ENCODE measurements around the gene ZBTB46.

The ZBTB46 gene

DNA sequence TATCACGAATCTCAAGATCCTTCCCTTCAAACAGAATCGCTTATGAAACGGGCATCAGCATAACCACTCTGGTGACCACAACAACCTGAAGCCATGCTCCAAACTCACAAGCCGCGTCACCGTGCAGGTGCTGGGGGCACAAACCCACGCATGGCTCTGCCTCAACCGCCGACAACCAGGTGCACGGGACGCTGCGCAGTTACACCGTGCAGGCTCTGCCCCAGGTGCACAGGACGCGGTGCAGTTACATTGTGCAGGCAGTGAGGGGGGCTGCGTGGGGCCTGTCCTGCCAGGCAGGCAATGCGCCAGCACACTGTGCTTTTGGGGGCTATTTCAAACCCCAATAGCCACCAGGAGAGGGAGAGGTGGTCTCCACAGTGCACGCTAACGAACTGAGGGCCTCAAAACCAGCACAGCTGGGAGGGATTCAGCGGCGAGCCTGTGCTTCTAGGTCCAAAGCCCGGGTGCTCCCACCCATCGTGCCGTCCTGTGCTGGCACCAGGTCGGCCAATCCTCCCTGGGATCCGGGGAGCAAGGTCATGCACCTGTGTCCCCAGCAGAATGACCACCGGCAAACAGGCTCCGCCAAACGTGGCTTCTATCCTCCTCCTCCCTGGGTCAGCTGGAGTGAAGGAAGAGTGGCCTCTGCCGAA, 35.8 kb downstream of the ZBTB46 start:
- H3K36me3 ChIP-seq (ENCODE audit: control insufficient read depth, insufficient read depth, low read length), result peaks cover 2% of the 10 kb centered on the region; the same call in 1 of the 2 replicates
- no peak overlapping the region for H3K27ac ChIP-seq (ENCODE audit: low read depth, low read length)
- no peaks in the 10 kb centered on the region for H3K27me3 ChIP-seq (ENCODE audit: control insufficient read depth, insufficient read depth, low read length)
- no peak overlapping the region for H3K4me3 ChIP-seq (ENCODE audit: low read depth, low read length)
- no peaks in the 10 kb centered on the region for H3K4me1 ChIP-seq (ENCODE audit: control insufficient read depth, insufficient read depth, low read length)
- no peak overlapping the region for H3K9ac ChIP-seq (ENCODE audit: low read depth, low read length)
- no peaks in the 10 kb centered on the region for H3K9me3 ChIP-seq (ENCODE audit: control insufficient read depth, insufficient read depth, low read length)

DNA sequence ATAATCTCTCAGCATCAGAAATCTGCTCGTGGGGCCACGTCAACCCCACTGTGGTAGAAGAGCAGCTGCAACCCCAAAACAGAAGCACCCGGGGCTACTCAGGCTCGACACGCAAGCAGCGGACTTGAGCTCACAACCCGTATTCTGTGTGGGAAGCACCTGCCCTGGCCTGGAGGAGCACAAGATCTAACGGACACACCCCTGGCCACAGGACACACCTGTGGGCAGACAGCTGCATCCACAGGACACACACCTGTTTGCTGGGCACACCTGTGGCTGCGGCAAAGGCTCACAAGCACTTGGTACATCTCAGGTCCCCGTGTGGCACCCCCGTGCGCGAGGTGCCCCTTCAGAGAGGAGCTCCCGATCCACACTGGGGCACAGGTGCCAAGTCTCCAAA, 36.5 kb downstream of the ZBTB46 start:
- no peak overlapping the region for H3K9ac ChIP-seq (ENCODE audit: low read depth, low read length)
- H3K27ac ChIP-seq (ENCODE audit: low read depth, low read length), result no peak overlapping the region
- H3K9me3 ChIP-seq (ENCODE audit: control insufficient read depth, insufficient read depth, low read length), result no peaks in the 10 kb centered on the region
- no peaks in the 10 kb centered on the region for H3K4me1 ChIP-seq (ENCODE audit: control insufficient read depth, insufficient read depth, low read length)
- no peaks in the 10 kb centered on the region for H3K27me3 ChIP-seq (ENCODE audit: control insufficient read depth, insufficient read depth, low read length)
- H3K4me3 ChIP-seq (ENCODE audit: low read depth, low read length), result no peak overlapping the region
- H3K36me3 ChIP-seq (ENCODE audit: control insufficient read depth, insufficient read depth, low read length), result peaks cover 9% of the 10 kb centered on the region

DNA sequence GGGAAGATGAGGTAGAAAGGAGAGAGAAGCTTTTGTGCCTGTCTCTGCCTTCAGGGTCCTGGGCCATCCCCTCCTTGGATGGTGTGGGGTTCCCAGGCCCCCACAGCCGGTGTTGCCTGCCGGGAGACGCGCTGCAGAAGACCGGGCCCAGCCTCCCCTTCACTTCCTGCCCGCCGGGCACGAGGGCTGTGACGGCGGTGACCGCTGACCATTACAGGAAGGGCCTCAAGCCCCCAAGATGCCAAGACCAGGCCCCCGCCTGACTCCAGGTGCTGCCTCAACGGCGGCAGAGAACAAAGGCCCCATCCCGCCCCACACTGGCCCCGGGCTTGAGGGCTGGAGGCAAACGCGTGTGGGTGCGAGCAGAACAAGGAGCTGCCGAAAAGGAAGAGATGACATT, 38.2 kb downstream of the ZBTB46 start:
- H3K27me3 ChIP-seq (ENCODE audit: control insufficient read depth, insufficient read depth, low read length), result no peaks in the 10 kb centered on the region
- H3K36me3 ChIP-seq (ENCODE audit: control insufficient read depth, insufficient read depth, low read length), result peaks cover 16% of the 10 kb centered on the region
- no peaks in the 10 kb centered on the region for H3K9me3 ChIP-seq (ENCODE audit: control insufficient read depth, insufficient read depth, low read length)
- H3K4me3 ChIP-seq (ENCODE audit: low read depth, low read length), result no peak overlapping the region
- no peak overlapping the region for H3K27ac ChIP-seq (ENCODE audit: low read depth, low read length)
- no peaks in the 10 kb centered on the region for H3K4me1 ChIP-seq (ENCODE audit: control insufficient read depth, insufficient read depth, low read length)
- no peak overlapping the region for H3K9ac ChIP-seq (ENCODE audit: low read depth, low read length)

GRCh38 chr20:63791497-63792156, 39.4 kb downstream of the ZBTB46 start:
- no peaks in the 10 kb centered on the region for H3K9me3 ChIP-seq (ENCODE audit: control insufficient read depth, insufficient read depth, low read length)
- no peaks in the 10 kb centered on the region for H3K4me1 ChIP-seq (ENCODE audit: control insufficient read depth, insufficient read depth, low read length)
- no peaks in the 10 kb centered on the region for H3K27me3 ChIP-seq (ENCODE audit: control insufficient read depth, insufficient read depth, low read length)
- no peak overlapping the region for H3K4me3 ChIP-seq (ENCODE audit: low read depth, low read length)
- peaks cover 16% of the 10 kb centered on the region for H3K36me3 ChIP-seq (ENCODE audit: control insufficient read depth, insufficient read depth, low read length)
- H3K27ac ChIP-seq (ENCODE audit: low read depth, low read length), result no peak overlapping the region
- H3K9ac ChIP-seq (ENCODE audit: low read depth, low read length), result no peak overlapping the region

- H3K36me3 ChIP-seq (ENCODE audit: control insufficient read depth, insufficient read depth, low read length), result peaks cover 16% of the 10 kb centered on the region
- no peak overlapping the region for H3K9ac ChIP-seq (ENCODE audit: low read depth, low read length)
- no peaks in the 10 kb centered on the region for H3K27me3 ChIP-seq (ENCODE audit: control insufficient read depth, insufficient read depth, low read length)
- H3K4me3 ChIP-seq (ENCODE audit: low read depth, low read length), result no peak overlapping the region
- no peak overlapping the region for H3K27ac ChIP-seq (ENCODE audit: low read depth, low read length)
- no peaks in the 10 kb centered on the region for H3K9me3 ChIP-seq (ENCODE audit: control insufficient read depth, insufficient read depth, low read length)
- no peaks in the 10 kb centered on the region for H3K4me1 ChIP-seq (ENCODE audit: control insufficient read depth, insufficient read depth, low read length)
These were observed 40.4 kb downstream of the ZBTB46 start for GRCh38 chr20:63790572-63791168.

- no peaks in the 10 kb centered on the region for H3K27me3 ChIP-seq (ENCODE audit: control insufficient read depth, insufficient read depth, low read length)
- H3K27ac ChIP-seq (ENCODE audit: low read depth, low read length), result no peak overlapping the region
- no peak overlapping the region for H3K4me3 ChIP-seq (ENCODE audit: low read depth, low read length)
- no peak overlapping the region for H3K9ac ChIP-seq (ENCODE audit: low read depth, low read length)
- no peaks in the 10 kb centered on the region for H3K4me1 ChIP-seq (ENCODE audit: control insufficient read depth, insufficient read depth, low read length)
- H3K36me3 ChIP-seq (ENCODE audit: control insufficient read depth, insufficient read depth, low read length), result peaks cover 16% of the 10 kb centered on the region
- no peaks in the 10 kb centered on the region for H3K9me3 ChIP-seq (ENCODE audit: control insufficient read depth, insufficient read depth, low read length)
These were observed 41.1 kb downstream of the ZBTB46 start for GRCh38 chr20:63789836-63790571.

DNA sequence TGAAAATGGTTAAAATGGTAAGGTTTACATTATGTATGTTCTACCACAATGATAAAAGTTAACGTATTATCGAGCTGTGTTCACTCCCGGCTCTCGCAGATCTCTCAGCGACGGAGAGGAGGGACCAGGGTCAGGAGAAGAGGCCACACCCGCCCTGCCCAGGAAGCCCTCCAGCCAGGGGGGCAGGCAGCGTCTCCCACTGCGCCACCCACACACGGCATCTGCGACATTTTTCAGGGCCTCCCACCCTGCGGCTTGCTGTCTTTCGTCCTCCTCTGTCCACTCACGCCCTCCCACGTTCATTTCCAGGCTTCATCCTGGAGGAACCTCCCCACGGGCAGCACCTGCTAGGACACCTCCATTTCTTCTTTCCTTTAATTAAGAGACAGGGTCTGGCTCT, 43.3 kb downstream of the ZBTB46 start:
- peaks cover 16% of the 10 kb centered on the region for H3K36me3 ChIP-seq (ENCODE audit: control insufficient read depth, insufficient read depth, low read length)
- H3K4me3 ChIP-seq (ENCODE audit: low read depth, low read length), result no peak overlapping the region
- H3K4me1 ChIP-seq (ENCODE audit: control insufficient read depth, insufficient read depth, low read length), result no peaks in the 10 kb centered on the region
- H3K27ac ChIP-seq (ENCODE audit: low read depth, low read length), result no peak overlapping the region
- H3K27me3 ChIP-seq (ENCODE audit: control insufficient read depth, insufficient read depth, low read length), result no peaks in the 10 kb centered on the region
- H3K9me3 ChIP-seq (ENCODE audit: control insufficient read depth, insufficient read depth, low read length), result no peaks in the 10 kb centered on the region
- no peak overlapping the region for H3K9ac ChIP-seq (ENCODE audit: low read depth, low read length)

- Histone ChIP-seq H3K4me1 (ENCODE audit: control insufficient read depth, insufficient read depth, low read length) (no peaks in the 10 kb centered on the region), H3K27me3 (ENCODE audit: control insufficient read depth, insufficient read depth, low read length) (no peaks in the 10 kb centered on the region), H3K27ac (ENCODE audit: low read depth, low read length) (no peak overlapping the region), H3K36me3 (ENCODE audit: control insufficient read depth, insufficient read depth, low read length) (peaks cover 16% of the 10 kb centered on the region), H3K4me3 (ENCODE audit: low read depth, low read length) (no peak overlapping the region), H3K9ac (ENCODE audit: low read depth, low read length) (no peak overlapping the region), H3K9me3 (ENCODE audit: control insufficient read depth, insufficient read depth, low read length) (no peaks in the 10 kb centered on the region)
These were observed 43.8 kb downstream of the ZBTB46 start for GRCh38 chr20:63787302-63787701.

GRCh38 chr20:63785691-63786131, 45.4 kb downstream of the ZBTB46 start:
- Histone ChIP-seq H3K4me1 (ENCODE audit: control insufficient read depth, insufficient read depth, low read length) (no peaks in the 10 kb centered on the region), H3K9me3 (ENCODE audit: control insufficient read depth, insufficient read depth, low read length) (no peaks in the 10 kb centered on the region), H3K9ac (ENCODE audit: low read depth, low read length) (no peak overlapping the region), H3K36me3 (ENCODE audit: control insufficient read depth, insufficient read depth, low read length) (peaks cover 16% of the 10 kb centered on the region), H3K4me3 (ENCODE audit: low read depth, low read length) (no peak overlapping the region), H3K27me3 (ENCODE audit: control insufficient read depth, insufficient read depth, low read length) (no peaks in the 10 kb centered on the region), H3K27ac (ENCODE audit: low read depth, low read length) (peak overlapping the region; percentile 10)

GRCh38 chr20:63783970-63784369, 47.1 kb downstream of the ZBTB46 start:
- no peaks in the 10 kb centered on the region for H3K27me3 ChIP-seq (ENCODE audit: control insufficient read depth, insufficient read depth, low read length)
- H3K9ac ChIP-seq (ENCODE audit: low read depth, low read length), result no peak overlapping the region
- H3K36me3 ChIP-seq (ENCODE audit: control insufficient read depth, insufficient read depth, low read length), result 0 out of 2 replicates have a peak, but pooled peaks cover under 1% of the 10 kb centered on the region
- H3K27ac ChIP-seq (ENCODE audit: low read depth, low read length), result no peak overlapping the region
- no peaks in the 10 kb centered on the region for H3K9me3 ChIP-seq (ENCODE audit: control insufficient read depth, insufficient read depth, low read length)
- no peak overlapping the region for H3K4me3 ChIP-seq (ENCODE audit: low read depth, low read length)
- no peaks in the 10 kb centered on the region for H3K4me1 ChIP-seq (ENCODE audit: control insufficient read depth, insufficient read depth, low read length)
